Type B pancreatic cell (in vitro differentiated cells): Measurements from ENCODE around the gene PDS5B. TPM values are rescaled to one million over a fixed set of nuclear protein-coding genes. Genes with fewer than 3 reads are reported as not detected.

ENCODE experiments used
- DNase-seq: peaks from one replicate; pipeline ENCODE4 v3.0.0; 2021; ENCODE audit warnings: mixed read lengths; ENCODE audit not compliant: unreplicated experiment; ENCODE audit errors: extremely low spot score
- H3K27ac Mint-ChIP-seq: 2 replicates; pipeline ENCODE4 v1.8.0; 2021; ENCODE audit warnings: mild to moderate bottlenecking, mixed read lengths
- H3K27me3 Mint-ChIP-seq: 2 replicates; pipeline ENCODE4 v1.8.0; 2021; ENCODE audit warnings: mixed read lengths
- H3K36me3 Mint-ChIP-seq: 2 replicates; pipeline ENCODE4 v1.8.0; 2021; ENCODE audit warnings: mixed read lengths
- H3K4me1 Mint-ChIP-seq: one replicate; pipeline ENCODE4 v1.8.0; 2021; ENCODE audit warnings: mixed read lengths; ENCODE audit not compliant: unreplicated experiment
- H3K4me3 Mint-ChIP-seq: 2 replicates; pipeline ENCODE4 v1.8.0; 2021; ENCODE audit warnings: mild to moderate bottlenecking, mixed read lengths
- H3K9me3 Mint-ChIP-seq: 2 replicates; pipeline ENCODE4 v1.8.0; 2021; ENCODE audit warnings: mixed read lengths
- total RNA-seq: library from RNA; stranded (reverse); gene quantifications from 2 replicates; pipeline ENCODE4 v1.2.1, GENCODE V29; 2021; ENCODE audit warnings: low replicate concordance
- TF ChIP-seq, protein P1 (sequence below): fragments of 200-600 bp; sonication (generic); conservative IDR thresholded peaks from 2 replicates; pipeline ENCODE4 v1.5.0; 2021; ENCODE audit warnings: antibody characterized with exemption, mild to moderate bottlenecking

PDS5B gene
- total RNA-seq, 1 donor from 2014 or later, result 69.9 TPM

DNA sequence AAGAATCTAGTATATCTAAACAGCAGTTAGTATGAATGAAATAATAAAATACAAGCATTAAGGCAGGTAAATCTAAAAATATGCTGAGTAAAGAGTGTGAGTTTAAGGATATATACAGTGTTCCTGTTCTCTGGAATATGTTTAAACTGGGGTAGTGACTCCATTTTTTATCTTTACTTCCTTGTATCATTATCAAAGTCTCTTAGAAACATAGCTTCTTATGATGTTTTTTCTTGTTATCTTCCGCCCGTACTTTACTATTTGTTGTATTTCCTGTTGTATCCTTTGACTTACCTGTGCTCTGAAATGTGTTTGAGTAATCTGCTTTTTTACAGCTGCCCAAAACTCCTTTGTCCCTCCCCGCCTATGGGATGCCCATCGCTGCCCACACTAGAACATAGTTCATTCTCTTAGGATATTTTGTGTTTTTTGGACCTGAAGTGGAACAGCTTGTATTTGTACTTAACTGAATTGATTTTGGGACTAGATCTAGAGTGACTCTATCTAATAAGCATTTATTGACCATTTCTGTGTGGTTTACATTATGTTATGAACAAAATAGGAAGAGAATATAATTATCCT is 80.8 kb downstream of the PDS5B start:
- peaks cover 5% of the 10 kb centered on the region for H3K4me1 Mint-ChIP-seq
- no peak for DNase-seq
- peak overlapping the region; percentile 6 for H3K27ac Mint-ChIP-seq
- H3K27me3 Mint-ChIP-seq, result no peaks in the 10 kb centered on the region
- H3K4me3 Mint-ChIP-seq, result no peak overlapping the region
- TF ChIP-seq, protein P1, sequence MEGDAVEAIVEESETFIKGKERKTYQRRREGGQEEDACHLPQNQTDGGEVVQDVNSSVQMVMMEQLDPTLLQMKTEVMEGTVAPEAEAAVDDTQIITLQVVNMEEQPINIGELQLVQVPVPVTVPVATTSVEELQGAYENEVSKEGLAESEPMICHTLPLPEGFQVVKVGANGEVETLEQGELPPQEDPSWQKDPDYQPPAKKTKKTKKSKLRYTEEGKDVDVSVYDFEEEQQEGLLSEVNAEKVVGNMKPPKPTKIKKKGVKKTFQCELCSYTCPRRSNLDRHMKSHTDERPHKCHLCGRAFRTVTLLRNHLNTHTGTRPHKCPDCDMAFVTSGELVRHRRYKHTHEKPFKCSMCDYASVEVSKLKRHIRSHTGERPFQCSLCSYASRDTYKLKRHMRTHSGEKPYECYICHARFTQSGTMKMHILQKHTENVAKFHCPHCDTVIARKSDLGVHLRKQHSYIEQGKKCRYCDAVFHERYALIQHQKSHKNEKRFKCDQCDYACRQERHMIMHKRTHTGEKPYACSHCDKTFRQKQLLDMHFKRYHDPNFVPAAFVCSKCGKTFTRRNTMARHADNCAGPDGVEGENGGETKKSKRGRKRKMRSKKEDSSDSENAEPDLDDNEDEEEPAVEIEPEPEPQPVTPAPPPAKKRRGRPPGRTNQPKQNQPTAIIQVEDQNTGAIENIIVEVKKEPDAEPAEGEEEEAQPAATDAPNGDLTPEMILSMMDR, result no peak
- H3K9me3 Mint-ChIP-seq, result no peaks in the 10 kb centered on the region
- H3K36me3 Mint-ChIP-seq, result peaks cover 21% of the 10 kb centered on the region

DNA sequence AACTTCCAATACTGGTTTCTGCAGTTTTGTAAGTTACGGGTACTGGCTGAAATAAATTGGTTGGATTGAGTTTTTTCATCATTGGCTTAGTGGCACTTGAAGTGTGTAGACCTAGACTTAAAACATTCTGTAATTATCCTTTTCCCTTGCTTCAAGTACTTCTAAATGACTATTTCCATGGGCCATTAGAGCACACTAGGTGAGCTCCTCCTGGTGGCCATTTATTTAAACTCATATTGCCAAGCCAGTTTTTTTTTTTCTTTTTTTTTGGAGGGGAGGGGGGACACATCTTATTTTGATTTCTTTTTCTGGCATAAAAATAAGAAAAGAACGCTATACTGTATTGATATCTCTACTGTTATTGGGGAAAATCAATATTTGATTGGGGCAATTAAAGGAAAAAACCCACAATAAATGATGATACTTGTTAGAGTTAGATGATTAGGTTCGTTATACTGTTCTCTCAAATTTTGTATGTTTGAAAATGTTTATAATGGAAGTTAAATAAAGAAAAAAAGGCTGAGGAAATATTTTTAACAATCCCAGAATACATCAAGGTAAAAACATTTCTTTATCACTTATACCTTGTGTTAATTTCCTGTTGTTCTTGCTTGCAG is 82.9 kb downstream of the PDS5B start:
- no peak for DNase-seq
- no peak overlapping the region for H3K27ac Mint-ChIP-seq
- H3K4me3 Mint-ChIP-seq, result no peak overlapping the region
- TF ChIP-seq, protein P1, result peak; percentile 86
- H3K36me3 Mint-ChIP-seq, result peaks cover 27% of the 10 kb centered on the region
- H3K27me3 Mint-ChIP-seq, result no peaks in the 10 kb centered on the region
- peaks cover 5% of the 10 kb centered on the region for H3K4me1 Mint-ChIP-seq
- H3K9me3 Mint-ChIP-seq, result no peaks in the 10 kb centered on the region

DNA sequence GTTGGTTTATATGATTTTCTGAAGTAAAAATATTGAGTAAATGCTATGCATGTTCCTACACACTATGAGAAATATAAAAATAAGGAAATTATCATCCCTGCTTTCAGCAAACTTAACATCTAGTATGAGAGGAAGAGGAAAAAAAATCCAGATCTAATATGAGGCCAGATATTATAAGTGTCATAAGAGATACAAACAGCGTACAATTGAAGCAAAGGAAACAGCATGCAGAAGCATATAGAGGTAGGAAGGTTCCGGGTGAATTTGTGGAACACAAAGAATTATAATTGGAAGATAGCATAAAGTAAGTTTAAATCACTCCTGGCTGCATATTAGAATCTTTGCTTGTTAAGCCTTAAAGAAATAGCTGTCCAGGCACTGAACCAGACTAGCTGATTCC is 88.3 kb downstream of the PDS5B start:
- TF ChIP-seq, protein P1, result no peak
- Mint-ChIP-seq H3K27me3 (no peaks in the 10 kb centered on the region), H3K36me3 (peaks cover 48% of the 10 kb centered on the region), H3K9me3 (no peaks in the 10 kb centered on the region), H3K4me1 (no peaks in the 10 kb centered on the region), H3K27ac (no peak overlapping the region), H3K4me3 (no peak overlapping the region)
- DNase-seq, result no peak

DNA sequence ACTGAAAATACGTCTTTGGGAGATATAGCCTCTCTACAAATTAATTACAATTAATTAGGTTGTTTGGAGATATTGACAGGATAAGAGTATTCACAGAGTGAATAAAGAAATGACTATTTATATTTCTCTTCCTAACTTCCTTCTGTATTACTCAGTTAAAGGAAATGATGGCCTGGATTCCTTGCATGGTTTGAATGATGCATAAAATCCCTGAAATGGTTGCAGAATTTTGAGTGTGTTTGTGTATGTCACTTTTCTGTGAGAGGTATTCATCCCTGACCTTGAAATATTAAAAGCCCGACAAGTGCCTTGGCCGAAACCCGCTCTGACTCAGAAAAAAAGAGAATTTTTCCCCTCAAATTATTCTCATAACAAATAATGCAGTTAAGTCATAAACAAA is 90.0 kb downstream of the PDS5B start:
- no peaks in the 10 kb centered on the region for H3K27me3 Mint-ChIP-seq
- no peak for DNase-seq
- H3K4me1 Mint-ChIP-seq, result no peaks in the 10 kb centered on the region
- H3K36me3 Mint-ChIP-seq, result peaks cover 64% of the 10 kb centered on the region
- no peaks in the 10 kb centered on the region for H3K9me3 Mint-ChIP-seq
- no peak overlapping the region for H3K4me3 Mint-ChIP-seq
- no peak overlapping the region for H3K27ac Mint-ChIP-seq
- TF ChIP-seq, protein P1, result no peak

DNA sequence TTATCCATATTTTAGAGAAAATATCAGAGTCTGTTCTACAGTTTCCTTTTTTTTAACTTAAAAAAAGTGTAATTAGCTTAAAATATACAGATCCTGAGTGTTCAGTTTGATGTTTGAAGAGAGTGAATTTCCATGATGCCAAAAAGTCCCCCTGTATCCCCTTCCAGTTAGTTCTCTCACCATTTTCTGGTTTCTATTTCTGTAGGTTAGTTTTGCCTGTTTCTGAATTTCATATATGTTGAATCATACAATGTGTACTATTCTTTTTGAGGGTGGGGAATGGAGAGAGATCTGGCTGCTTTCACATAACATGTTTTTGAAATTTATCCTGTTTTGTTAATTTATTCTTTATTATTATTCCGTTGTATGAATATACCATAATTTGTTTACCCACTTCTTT is 95.9 kb downstream of the PDS5B start:
- Mint-ChIP-seq H3K9me3 (no peaks in the 10 kb centered on the region), H3K27me3 (no peaks in the 10 kb centered on the region), H3K36me3 (peaks cover 54% of the 10 kb centered on the region), H3K4me3 (no peak overlapping the region), H3K4me1 (no peaks in the 10 kb centered on the region), H3K27ac (no peak overlapping the region)
- TF ChIP-seq, protein P1, result no peak
- no peak for DNase-seq
